ENCODE results near the gene C6orf120. TPM values are rescaled to one million over a fixed set of nuclear protein-coding genes. Genes with fewer than 3 reads are reported as not detected.
A peak's percentile ranks its signal among the peaks of the same experiment; 100 is the strongest.

C6orf120 gene
- total and polyA plus RNA-seq, 2 of the 13 experiments (the other 11 are each of a cell fraction or from before 2014, with no cell fraction given): 21.7 to 29.9 TPM

DNA sequence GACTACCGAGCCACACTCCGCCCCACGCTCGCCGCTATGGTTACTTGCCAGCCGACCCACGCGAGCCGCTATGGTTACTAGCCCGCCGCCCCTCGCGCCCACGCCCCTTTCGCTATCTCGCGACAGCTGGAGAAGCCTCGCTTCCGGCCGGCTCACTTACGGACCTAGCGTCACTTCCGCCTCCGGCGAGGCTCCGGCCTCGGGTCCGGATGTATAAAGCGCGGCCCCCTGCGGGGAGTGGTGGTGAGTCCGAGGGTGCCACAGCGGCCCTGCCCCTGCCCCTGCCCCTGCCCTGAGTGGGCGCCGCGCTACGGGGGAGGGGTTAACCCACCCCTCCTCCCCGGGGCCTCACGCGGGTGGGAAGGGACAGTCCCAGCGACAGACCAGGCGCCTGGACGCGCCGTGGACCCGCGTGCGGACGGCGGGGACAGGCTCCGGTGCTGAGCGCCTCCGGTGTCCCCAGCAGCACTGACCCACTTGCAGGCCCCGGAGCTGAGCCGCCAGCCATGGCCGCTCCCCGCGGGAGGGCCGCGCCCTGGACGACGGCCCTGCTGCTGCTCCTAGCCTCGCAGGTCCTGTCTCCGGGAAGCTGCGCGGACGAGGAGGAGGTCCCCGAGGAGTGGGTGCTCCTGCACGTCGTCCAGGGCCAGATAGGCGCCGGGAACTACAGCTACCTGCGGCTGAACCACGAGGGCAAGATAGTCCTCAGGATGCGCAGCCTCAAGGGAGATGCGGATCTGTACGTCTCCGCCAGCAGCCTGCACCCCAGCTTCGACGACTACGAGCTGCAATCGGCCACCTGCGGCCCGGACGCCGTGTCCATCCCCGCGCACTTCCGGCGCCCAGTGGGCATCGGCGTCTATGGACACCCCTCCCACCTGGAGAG lies at the start of gene C6orf120, which contains the start of gene WDR27 (continued):
- TF ChIP-seq, protein P1, sequence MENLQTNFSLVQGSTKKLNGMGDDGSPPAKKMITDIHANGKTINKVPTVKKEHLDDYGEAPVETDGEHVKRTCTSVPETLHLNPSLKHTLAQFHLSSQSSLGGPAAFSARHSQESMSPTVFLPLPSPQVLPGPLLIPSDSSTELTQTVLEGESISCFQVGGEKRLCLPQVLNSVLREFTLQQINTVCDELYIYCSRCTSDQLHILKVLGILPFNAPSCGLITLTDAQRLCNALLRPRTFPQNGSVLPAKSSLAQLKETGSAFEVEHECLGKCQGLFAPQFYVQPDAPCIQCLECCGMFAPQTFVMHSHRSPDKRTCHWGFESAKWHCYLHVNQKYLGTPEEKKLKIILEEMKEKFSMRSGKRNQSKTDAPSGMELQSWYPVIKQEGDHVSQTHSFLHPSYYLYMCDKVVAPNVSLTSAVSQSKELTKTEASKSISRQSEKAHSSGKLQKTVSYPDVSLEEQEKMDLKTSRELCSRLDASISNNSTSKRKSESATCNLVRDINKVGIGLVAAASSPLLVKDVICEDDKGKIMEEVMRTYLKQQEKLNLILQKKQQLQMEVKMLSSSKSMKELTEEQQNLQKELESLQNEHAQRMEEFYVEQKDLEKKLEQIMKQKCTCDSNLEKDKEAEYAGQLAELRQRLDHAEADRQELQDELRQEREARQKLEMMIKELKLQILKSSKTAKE (CRISPR knock-in tag; IDR thresholded peaks at IDR 0.05; ENCODE audit: borderline replicate concordance): peak; percentile 43
- TF ChIP-seq CBX2 (IDR thresholded peaks at IDR 0.05; ENCODE audit: low read depth, low read length) (no peak), CBX2 (CRISPR knock-in tag; IDR thresholded peaks at IDR 0.05; ENCODE audit: low read depth) (0 out of 2 replicates have a peak, but pooled peaks have one; percentile 53), ZNF576 (CRISPR knock-in tag; IDR thresholded peaks at IDR 0.05) (no peak), ZNF563 (CRISPR knock-in tag; IDR thresholded peaks at IDR 0.05) (no peak; the same call in 1 of the 2 replicates), ESRRA (CRISPR knock-in tag; IDR thresholded peaks at IDR 0.05; ENCODE audit: low read depth) (peak; percentile 3; the same call in 1 of the 2 replicates), ARHGAP35 (CRISPR knock-in tag; IDR thresholded peaks at IDR 0.05; ENCODE audit: borderline replicate concordance) (peak; percentile 89), ZNF180 (CRISPR knock-in tag; IDR thresholded peaks at IDR 0.05; ENCODE audit: borderline replicate concordance, low read depth) (peak; percentile 69; the same call in 1 of the 2 replicates), ZNF33A (CRISPR knock-in tag; IDR thresholded peaks at IDR 0.05; ENCODE audit: borderline replicate concordance) (no peak), BRF2 (CRISPR knock-in tag; IDR thresholded peaks at IDR 0.05) (peak; percentile 94; the same call in 1 of the 2 replicates), ZNF816 (CRISPR knock-in tag; IDR thresholded peaks at IDR 0.05; ENCODE audit: borderline replicate concordance) (no peak), ZBTB34 (CRISPR knock-in tag; IDR thresholded peaks at IDR 0.05) (peak; percentile 84; the same call in 1 of the 2 replicates), CEBPG (CRISPR knock-in tag; IDR thresholded peaks at IDR 0.05) (peak; percentile 41; the same call in 1 of the 2 replicates), SP1 (IDR thresholded peaks at IDR 0.05) (peak; percentile 85; the same call in 1 of the 2 replicates), SP1 (CRISPR knock-in tag; IDR thresholded peaks at IDR 0.05) (peak; percentile 82), EEA1 (CRISPR knock-in tag; IDR thresholded peaks at IDR 0.05; ENCODE audit: borderline replicate concordance) (peak; percentile 26; the same call in 1 of the 2 replicates), ZNF460 (CRISPR knock-in tag; IDR thresholded peaks at IDR 0.05; ENCODE audit: borderline replicate concordance) (no peak; the same call in 1 of the 2 replicates), GPN1 (CRISPR knock-in tag; IDR thresholded peaks at IDR 0.05; ENCODE audit: borderline replicate concordance) (no peak; the same call in none of the 2 replicates), SETDB1 (CRISPR knock-in tag; IDR thresholded peaks at IDR 0.05; ENCODE audit: borderline replicate concordance) (peak; percentile 52; the same call in 1 of the 2 replicates), ZNF652 (CRISPR knock-in tag; IDR thresholded peaks at IDR 0.05; ENCODE audit: borderline replicate concordance, low read depth) (peak; percentile 53; the same call in 1 of the 2 replicates)
- TF ChIP-seq, protein P2, sequence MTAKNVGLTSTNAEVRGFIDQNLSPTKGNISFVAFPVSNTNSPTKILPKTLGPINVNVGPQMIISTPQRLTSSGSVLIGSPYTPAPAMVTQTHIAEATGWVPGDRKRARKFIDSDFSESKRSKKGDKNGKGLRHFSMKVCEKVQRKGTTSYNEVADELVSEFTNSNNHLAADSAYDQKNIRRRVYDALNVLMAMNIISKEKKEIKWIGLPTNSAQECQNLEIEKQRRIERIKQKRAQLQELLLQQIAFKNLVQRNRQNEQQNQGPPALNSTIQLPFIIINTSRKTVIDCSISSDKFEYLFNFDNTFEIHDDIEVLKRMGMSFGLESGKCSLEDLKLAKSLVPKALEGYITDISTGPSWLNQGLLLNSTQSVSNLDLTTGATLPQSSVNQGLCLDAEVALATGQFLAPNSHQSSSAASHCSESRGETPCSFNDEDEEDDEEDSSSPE (CRISPR knock-in tag; IDR thresholded peaks at IDR 0.05): peak; percentile 83
- TF ChIP-seq, protein P3, sequence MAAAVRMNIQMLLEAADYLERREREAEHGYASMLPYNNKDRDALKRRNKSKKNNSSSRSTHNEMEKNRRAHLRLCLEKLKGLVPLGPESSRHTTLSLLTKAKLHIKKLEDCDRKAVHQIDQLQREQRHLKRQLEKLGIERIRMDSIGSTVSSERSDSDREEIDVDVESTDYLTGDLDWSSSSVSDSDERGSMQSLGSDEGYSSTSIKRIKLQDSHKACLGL (CRISPR knock-in tag; IDR thresholded peaks at IDR 0.05): peak; percentile 96
